GM19099 (cell line): ENCODE results near the gene RNF5.
A peak's percentile ranks its signal among the peaks of the same experiment; 100 is the strongest.

Experiments
- POLR2A ChIP-seq: IDR thresholded peaks from 3 replicates; pipeline ENCODE4 v1.6.1; 2011; ENCODE audit warnings: low read depth; ENCODE audit not compliant: insufficient read length; ENCODE audit errors: extremely low read depth

The RNF5 gene

DNA sequence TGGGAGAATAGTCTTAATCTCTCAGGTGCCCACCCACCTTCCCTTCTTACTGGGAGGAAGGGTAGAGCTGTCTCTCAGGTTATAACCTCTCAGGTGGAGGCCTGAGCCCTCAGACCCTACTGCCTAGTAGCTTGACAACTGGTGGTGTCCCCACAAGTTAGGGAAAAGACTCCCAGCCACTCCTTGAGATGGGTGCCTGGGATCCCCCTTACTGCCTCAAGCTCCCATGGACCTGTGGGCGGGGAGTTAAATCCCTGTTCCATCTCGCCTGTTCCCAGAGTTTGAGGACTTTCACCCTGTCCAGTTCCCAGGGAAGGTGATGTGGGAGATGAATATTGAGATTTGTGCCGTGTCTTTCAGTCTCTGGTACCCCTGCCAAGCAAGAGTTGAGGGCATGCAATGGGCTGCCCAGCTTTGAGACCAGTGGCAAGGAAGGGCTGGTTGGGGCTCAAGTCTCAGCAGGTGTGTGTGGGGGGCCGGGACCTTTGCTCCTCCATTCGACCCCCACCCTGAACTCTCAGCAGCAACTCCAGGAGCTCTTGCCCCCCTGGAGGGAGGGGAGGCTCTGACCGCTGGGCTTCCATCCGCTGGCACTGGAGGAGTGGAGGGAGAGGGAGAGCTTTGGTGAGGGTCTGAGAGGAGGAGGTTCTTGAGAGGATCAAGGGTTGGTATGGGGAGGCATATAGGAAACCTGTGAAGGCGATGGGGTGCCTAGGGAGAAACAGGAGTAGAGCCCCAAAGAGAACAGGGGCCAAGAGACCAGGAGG is 12.9 kb downstream of the RNF5 start:
- TF ChIP-seq POLR2A: peak; percentile 23

DNA sequence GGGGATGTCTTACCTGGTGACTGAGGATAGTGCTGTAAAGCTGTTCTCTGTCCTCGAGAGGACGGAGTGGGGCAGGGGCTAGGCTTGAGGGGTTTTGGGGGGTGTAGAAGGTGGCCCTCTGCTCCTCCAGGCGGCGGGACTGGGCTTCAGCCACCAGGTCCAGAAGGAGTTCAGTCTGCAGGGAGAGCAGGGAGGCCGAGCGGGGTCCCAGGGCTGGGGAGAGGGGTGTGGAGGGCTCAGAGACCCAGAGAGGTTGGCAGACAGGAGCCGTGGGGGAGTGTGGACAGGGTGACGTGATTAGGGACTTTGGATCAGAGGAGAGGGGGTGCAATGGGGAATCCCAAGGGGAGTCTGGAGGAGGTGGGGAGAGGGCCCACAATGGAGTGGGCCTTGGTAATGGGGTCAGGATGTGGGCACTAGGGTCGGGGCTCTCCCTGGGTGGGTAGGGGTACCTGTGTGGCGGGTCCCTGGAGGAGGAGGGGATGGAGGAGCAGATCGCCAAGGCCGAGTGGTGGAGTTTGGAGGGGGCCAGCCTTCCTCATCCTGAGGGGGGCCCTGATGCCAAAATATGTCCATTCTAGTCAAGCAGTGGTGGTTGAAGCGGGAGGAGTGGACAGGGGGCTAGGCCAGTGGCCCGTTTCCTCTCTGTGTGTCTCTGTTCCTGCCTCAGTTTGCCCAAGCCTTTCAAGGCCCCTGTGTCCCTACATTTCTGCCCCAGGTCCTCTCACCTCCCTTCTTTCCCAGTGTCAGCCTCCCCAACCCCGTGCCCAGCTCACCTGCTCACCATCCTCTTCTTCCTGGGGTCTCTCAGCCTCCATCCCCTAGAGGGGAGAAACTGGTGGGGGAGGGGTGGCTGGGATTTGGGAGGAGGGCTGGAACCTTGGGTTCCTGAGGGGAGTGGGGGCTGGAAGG is 13.7 kb downstream of the RNF5 start:
- TF ChIP-seq POLR2A: peak; percentile 39

DNA sequence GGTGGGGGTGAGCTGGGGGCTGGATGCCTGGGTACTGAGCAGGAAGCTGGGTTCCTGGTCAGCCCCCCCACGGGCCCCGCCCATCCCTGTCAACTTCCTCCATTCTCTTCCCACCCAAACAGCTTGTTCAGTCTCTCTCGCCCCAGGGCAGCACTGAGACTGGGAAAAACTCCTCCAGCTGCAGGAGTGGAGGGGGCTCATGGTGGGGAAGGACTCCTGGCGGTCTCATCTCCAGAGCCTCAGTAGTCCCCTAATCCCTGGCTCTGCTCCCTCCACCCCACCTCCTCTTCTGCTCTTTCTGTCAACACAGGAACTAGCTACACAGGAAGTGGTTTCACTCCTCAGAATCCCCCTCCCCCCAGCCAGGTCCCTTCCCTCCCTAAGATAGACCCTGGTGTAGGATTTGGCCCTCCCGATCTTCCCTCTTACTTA is 14.4 kb downstream of the RNF5 start, which contains the start of gene GPSM3:
Gene GPSM3, minus strand, starts transcription at position 36 of the 432 bp plus-strand sequence. CDS start 130 bp downstream, outside the sequence.
- peak; percentile 62 for TF ChIP-seq POLR2A

DNA sequence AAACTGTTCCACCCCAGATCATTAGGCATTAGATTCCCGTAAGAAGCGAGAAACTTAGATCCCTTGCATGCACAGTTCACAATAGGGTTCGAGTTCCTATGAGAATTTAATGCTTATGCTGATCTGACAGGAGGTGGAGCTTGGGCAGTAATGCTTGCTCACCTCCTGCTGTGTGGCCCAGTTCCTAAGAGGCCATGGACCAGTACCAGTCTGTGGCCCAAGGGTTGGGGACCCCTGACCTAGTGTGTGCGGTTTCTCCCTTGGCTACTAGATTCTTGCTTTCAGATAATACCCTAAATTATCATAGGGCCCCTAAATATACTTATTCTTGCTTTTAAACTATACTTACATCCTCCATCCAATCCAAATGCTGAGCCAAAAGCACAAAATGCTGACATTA is 16.2 kb downstream of the RNF5 start:
- no peak for TF ChIP-seq POLR2A

DNA sequence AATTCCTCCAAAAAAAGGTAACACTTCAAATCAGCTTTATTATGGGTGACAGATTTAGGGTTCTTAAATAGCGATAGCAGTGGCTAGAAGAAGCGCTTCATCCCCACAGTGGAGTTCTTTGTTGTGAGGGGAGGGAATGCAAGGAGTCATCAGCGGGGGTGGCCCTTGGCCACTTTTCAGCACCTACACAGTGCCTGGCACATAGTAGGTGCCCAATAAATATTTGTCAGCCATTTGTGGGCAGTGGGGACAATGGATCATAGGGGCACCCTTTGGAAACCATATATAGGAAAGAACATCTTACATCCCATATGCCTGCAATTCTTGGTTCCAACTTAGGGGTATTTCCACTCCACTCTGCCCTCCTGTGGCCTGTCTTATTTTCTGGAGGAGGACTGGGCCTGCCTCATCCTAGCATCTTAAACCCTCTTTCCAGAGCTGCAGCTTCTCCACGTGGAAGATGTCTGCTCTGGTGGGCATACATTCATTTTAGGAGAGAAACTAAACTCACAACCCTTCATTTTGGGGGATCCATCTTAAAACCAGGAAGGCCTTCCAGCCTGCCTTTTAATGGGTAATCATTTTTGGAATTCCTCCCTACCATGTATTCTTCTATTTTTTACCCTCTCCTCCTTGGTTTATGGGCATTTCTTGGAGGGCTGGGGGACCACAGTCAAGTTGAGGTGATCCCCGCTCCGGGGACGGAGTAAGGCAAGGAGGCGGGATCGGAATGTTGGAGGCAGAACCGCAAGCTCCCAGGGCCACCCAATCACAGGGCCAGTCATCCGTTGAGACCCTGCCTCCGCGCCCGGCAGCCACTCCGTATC is 16.8 kb downstream of the RNF5 start:
- TF ChIP-seq POLR2A: peak; percentile 60

DNA sequence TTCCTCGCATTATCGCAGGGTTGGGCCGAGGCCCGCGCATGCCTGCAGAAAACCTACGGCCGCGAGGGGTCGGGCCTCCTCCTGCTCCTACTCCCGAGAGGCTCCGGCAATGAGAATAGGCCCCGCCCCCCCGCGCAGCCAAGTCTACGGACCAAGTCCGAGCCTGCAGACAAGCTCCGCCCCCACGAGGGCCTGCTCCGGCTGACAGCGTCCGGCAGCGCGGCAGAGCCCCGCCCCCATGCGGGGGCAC is 17.4 kb downstream of the RNF5 start:
- no peak for TF ChIP-seq POLR2A

DNA sequence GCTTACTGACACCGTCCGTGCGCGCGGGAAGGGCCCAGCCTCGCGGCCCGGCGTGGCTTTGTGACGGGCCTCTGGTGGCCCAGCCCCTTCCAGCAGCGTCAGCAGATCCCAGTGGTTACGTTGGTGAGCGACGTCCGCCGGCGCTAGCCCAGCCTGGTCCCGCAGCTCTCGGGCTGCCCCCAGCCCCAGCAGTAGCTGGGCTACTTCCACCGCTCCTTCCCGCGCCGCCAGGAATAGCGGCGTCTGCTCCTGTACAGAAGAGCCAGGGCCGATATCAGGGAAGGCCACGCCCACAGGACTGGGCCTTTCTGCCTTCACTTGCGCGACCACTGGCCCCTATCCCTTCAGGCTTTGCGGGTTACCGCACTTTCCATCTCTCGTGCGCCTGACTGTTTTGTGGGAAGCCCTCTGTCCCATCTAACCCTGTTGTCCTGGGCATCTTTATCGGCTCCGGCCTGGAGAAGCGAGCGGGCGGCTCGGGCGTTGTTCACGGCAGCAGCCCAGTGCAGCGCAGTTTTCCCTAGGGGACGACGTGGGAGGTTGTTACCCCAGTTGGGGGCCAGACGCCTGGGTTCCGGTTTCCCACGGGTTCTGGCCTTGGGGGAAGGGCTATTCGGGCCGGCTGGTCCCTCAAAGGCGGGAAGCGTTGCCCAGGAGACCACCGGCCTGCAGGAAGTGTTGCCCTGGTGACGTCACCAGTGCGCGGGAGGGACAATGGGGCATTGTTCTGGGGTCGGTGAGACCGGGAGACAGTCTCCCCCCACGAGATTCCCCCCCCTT is 17.9 kb downstream of the RNF5 start:
- peak; percentile 92 for TF ChIP-seq POLR2A

DNA sequence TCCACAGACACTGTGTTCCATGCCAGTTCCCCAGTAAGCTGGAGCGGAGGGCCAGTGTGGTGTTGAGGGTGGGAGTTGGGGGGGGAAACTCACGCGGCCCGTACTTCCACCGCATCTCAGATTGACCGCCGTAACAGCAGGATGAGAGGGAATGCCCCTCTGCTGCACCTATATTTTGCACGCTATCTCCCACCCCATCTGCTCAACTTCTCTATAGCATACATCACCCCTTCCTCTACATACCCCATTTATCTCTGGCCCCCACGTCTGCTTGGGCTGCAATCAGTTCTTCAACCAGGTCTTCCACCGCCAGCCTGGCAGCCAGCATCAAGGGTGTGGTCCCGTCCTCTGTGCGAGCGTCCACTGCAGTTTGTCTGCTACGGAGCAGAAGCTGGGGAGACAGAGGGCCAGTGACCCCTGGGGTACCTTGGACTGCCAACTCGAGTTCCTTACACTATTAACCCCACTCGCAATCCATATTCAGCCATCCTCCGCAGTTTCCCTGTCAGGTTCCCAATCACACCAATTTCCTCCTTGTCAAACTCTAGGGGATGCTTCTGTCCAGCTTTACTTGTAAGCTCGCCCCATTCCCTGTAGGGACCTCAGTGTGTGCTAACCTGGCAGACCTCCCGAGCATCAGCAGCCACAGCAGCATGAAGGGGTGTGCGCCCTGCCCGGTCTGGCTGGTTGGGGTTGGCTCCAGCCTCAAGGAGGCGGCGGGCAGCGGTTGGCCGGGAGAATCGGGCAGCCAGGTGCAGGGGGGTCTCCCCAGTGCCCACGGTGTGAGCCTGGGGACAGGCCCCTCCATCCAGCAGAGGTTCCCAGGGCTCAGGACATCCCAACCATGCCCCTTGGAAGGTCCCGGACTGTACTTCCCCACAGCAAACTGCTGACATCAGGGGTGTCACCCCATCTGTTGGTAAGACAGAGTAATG is 18.7 kb downstream of the RNF5 start:
- no peak for TF ChIP-seq POLR2A

DNA sequence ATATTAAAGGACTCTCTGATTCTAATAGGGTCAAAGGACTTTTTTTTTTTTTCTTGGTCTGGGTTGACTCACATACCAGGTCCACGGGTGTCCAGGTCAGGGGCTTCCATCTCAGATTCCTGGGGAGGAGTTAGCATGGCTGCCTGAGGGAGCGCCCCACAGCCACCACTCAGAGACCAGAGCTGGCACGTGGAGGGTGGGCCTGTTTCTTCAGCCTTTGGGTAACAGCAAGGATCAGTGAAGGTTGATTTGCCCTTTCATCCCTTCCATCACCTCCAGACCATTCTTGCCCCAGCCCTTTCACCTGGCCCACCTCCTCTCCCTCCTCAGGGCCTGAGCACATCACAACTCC is 20.1 kb downstream of the RNF5 start:
- TF ChIP-seq POLR2A: no peak

DNA sequence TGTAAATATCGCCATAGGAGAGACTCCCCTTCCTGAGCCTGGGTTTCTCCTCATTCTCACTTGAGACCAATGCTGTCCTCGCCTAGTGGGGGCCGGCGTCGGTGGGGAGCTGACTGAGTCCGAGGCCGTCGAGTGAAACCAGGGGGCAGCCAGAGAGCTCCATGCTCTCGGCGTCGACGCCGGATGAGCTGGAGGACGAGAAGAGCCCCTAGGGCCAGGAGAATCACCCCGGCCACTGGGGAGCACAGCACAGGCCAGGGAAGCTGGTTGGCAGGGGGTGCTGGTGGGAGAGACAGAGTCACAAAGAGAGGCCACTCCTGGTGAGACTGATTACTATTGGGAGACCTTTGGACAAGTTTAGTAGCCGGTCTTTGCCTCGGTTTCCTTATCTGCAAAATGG is 20.7 kb downstream of the RNF5 start:
- TF ChIP-seq POLR2A: no peak

DNA sequence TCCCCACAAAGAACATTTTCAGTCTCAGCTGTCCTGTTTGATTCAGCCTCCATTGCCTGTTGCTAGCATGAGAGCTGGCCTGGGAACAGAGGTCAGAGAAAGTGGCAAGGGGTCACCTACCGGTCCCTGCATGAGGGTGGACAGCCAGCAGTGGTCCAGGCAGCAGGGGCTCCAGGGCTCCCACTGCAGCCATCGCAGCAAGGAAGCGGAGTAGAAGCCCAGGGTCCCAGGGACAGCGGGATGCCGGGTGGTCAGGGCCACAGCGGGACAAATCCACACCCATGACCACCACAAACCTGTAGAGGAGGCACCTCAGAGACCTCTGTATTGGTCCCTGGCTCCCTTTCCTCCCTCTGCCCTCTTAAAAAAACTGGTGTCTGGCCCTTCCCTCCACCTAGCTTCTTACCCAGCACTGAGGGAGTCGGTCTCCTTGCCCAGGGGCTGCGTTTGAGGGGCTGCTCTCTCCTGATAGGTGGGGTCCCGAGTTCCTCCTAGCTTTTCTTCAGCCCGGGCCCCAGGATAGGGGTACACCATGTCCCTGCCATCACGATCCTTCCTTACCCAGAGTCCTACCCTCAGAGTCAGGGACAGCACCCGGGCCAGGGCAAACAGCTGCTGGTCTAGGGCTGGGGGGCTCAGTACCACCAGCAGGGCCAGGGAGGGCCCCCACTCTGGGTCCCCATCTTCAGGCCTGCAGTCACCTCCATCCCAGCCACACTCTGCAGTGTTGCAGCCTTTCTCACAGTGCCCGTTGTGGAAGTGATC is 22.7 kb downstream of the RNF5 start:
- no peak for TF ChIP-seq POLR2A

DNA sequence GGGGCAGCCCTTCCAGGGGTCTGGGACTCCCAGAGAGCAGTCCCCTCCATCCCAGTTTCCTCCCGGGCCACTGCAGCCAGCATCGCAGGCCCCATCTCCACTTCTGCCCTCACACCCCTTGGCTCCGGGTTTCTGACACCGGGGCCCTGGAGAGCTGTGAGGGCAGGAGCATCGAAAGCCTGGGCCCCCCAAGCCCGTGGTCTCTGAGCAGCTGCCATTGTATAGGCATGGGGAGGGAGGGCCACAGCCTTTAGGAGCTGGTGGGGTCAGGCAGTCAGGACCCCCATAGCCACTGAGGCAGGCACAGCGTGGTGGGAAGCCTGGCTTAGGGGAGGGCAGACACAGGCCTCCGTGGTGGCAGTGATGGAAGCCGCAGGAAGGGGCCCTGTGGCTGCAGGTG is 24.0 kb downstream of the RNF5 start:
- TF ChIP-seq POLR2A: no peak
